Measurements from ENCODE around the gene TIMP1. TPM values are rescaled to one million over a fixed set of nuclear protein-coding genes. Genes with fewer than 3 reads are reported as not detected.

The TIMP1 gene
- total RNA-seq (2014; rRNA removed; shearing (Covaris generic)) (not detected in 2 replicates), total RNA-seq (2022) (0.83 TPM in 1 of 2 replicates, not detected in the other), Bru-seq, nascent RNA (percentile 14 among the genes with signal in this experiment), BruChase-seq, experiment 1, labeled RNA remaining after a 6-hour chase (percentile 14 among the genes with signal in this experiment), BruChase-seq, experiment 2, labeled RNA remaining after a 2-hour chase (percentile 14 among the genes with signal in this experiment)
- long read RNA-seq, result 0 reads

GRCh38 chrX:47581731-47582647 is at the start of gene TIMP1:
TSS of gene TIMP1 (plus strand) at chrX:47582436. CDS start at chrX:47583416, 980 bp downstream.
- Histone ChIP-seq H3K27ac (ENCODE audit: low read depth, low read length, poor library complexity, severe bottlenecking) (no peak within 1 kb of the TSS), H3K79me2 (ENCODE audit: insufficient read depth, low read depth, low read length) (no peaks in the 10 kb centered on the region), H3K9me2 (ENCODE audit: insufficient read depth, low read length) (no peaks in the 10 kb centered on the region), H2AFZ (ENCODE audit: low read length) (no peak within 1 kb of the TSS), H3K4me1 (ENCODE audit: insufficient read depth, low read length, poor library complexity, severe bottlenecking) (no peaks in the 10 kb centered on the region), H3K36me3 (ENCODE audit: insufficient read depth, low read length) (no peaks in the 10 kb centered on the region), H3K9me3 (ENCODE audit: low read length) (no peaks in the 10 kb centered on the region), H4K20me1 (ENCODE audit: insufficient read depth, low read length) (no peaks in the 10 kb centered on the region), H3K4me2 (ENCODE audit: low read length) (no peak within 1 kb of the TSS), H3K4me3 (ENCODE audit: low read depth, low read length, poor library complexity, severe bottlenecking) (no peak within 1 kb of the TSS)
- intact Hi-C loops (cut with micrococcal nuclease; ENCODE audit: unreplicated experiment), result no loop called here
- DNase-seq (ENCODE audit: low spot score), result no peak
- ChIA-PET CTCF (ENCODE audit: unreplicated experiment) (no interaction called here), POLR2A (interaction anchor here (0.6 kb wide), 1 partner anchor 152 kb away, joined by 3 read pairs; no protein-coding TSS in a partner anchor)
- no TSS peak for BruUV-seq (replicated peaks)
- no peak for TF ChIP-seq EZH2phosphoT487 (IDR thresholded peaks at IDR 0.05; ENCODE audit: borderline replicate concordance, low read depth, low read length)
- no peak for TF ChIP-seq CTCF (conservative IDR thresholded peaks at IDR 0.05; ENCODE audit: low read length)

GRCh38 chrX:47539860-47540259 is 42.4 kb upstream of the TIMP1 start:
- H3K4me1 ChIP-seq (ENCODE audit: insufficient read depth, low read length, poor library complexity, severe bottlenecking), result no peaks in the 10 kb centered on the region
- H3K4me3 ChIP-seq (ENCODE audit: low read depth, low read length, poor library complexity, severe bottlenecking), result no peak overlapping the region
- H3K9me2 ChIP-seq (ENCODE audit: insufficient read depth, low read length), result no peaks in the 10 kb centered on the region
- no peaks in the 10 kb centered on the region for H3K9me3 ChIP-seq (ENCODE audit: low read length)
- CTCF ChIA-PET (ENCODE audit: unreplicated experiment), result no interaction called here
- intact Hi-C loops (cut with micrococcal nuclease; ENCODE audit: unreplicated experiment), result no loop called here
- no peak overlapping the region for H2AFZ ChIP-seq (ENCODE audit: low read length)
- H3K79me2 ChIP-seq (ENCODE audit: insufficient read depth, low read depth, low read length), result no peaks in the 10 kb centered on the region
- no peaks in the 10 kb centered on the region for H4K20me1 ChIP-seq (ENCODE audit: insufficient read depth, low read length)
- POLR2A ChIA-PET, result no interaction called here
- no peaks in the 10 kb centered on the region for H3K36me3 ChIP-seq (ENCODE audit: insufficient read depth, low read length)
- H3K27ac ChIP-seq (ENCODE audit: low read depth, low read length, poor library complexity, severe bottlenecking), result no peak overlapping the region
- TF ChIP-seq CTCF (conservative IDR thresholded peaks at IDR 0.05; ENCODE audit: low read length) (no peak), EZH2phosphoT487 (IDR thresholded peaks at IDR 0.05; ENCODE audit: borderline replicate concordance, low read depth, low read length) (no peak)
- no peak overlapping the region for H3K4me2 ChIP-seq (ENCODE audit: low read length)
- DNase-seq (ENCODE audit: low spot score), result no peak
- no TSS peak for BruUV-seq (replicated peaks)
